GM18517 (cell line): Measurements from ENCODE around the gene NLRC4.
A peak's percentile ranks its signal among the peaks of the same experiment; 100 is the strongest.
"Not testable (repeated sequence)": the region's sequence is repeated elsewhere in the genome, so short reads cannot be mapped to it uniquely, and the experiment has no call there.

ENCODE experiments used
- ATAC-seq: cut with Tn5 transposase; IDR thresholded peaks from one replicate; pipeline ENCODE4 v1.9.1; 2021; ENCODE audit warnings: mild to moderate bottlenecking, moderate library complexity; ENCODE audit not compliant: unreplicated experiment

The NLRC4 gene

DNA sequence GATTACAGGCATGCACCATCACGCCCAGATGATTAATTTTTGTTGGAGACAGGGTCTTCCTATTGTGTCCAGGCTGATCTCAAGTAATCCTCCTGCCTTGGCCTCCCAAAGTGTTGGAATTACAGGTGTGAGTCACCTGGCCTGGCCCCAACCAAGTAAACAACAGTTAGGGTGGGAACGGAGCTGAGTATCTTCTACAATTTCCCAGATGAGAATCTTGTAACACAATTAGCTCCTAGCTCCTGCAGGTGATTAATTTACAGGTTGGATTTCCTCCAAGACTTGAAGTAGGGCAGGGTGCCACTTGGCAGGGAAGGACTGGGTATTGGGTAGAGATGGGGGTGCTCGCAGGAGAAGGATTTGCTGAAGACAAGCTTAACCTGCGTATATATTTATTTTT is 17.8 kb downstream of the NLRC4 start:
- ATAC-seq, result no peak

DNA sequence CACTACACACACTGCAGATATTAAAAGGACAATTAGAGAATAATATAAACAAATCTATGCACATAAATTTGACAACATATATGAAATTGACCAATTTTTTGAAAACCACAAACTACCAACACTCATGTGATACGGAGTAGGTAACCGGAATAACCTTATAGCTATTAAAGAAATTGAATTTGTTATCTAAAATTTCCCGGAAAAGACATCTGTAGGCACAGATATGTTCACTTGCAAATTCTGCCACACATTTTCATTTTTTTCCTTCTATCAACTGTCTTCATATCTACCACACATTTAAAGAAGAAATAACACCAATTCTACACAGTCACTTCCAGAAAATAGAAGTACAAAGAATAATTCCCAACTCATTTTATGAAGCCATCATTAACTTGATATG is 22.4 kb downstream of the NLRC4 start:
- ATAC-seq, result no peak

- no peak for ATAC-seq
Observed at GRCh38 chr2:32237996-32238395, 26.7 kb downstream of the NLRC4 start.

- ATAC-seq, result no peak
Observed at GRCh38 chr2:32237488-32237887, 27.2 kb downstream of the NLRC4 start.

DNA sequence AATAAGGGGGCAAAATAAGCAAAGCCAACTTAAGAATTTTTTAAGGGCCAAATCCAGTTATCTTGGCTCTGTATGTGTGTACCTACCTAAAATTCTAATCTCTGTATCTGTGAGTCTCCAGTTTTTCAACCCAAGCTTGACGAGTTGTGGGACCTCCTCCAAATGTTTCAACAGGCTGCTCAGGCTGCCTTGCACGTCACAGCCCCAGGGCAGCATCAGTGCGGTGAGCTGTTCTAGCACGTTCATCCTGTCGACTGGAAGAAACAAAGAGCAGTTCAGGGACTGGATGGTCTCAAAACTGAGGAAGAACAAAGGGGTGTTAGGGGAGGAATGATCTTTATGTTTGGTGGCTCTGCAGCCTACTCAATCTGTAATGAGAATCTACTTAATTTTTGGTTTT is 29.4 kb downstream of the NLRC4 start:
- no peak for ATAC-seq

DNA sequence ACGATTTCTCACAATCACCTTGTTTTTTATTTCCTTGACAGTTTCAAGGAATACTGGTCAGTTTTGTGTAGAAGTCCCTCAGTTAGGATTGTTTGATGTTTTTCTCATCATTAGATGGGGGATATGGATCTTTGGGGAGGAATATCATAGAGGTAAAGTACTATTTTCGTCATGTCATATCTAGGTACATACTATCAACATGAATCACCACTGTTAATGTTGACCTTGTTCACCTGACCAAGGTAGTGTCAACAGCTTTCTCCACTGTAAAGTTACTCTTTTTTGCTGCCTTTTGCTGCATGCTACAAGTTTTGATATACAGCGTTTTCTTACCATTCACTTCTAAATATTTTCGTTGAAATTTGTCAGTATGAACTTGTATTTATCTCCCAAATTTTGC is 32.7 kb downstream of the NLRC4 start:
- ATAC-seq, result no peak

DNA sequence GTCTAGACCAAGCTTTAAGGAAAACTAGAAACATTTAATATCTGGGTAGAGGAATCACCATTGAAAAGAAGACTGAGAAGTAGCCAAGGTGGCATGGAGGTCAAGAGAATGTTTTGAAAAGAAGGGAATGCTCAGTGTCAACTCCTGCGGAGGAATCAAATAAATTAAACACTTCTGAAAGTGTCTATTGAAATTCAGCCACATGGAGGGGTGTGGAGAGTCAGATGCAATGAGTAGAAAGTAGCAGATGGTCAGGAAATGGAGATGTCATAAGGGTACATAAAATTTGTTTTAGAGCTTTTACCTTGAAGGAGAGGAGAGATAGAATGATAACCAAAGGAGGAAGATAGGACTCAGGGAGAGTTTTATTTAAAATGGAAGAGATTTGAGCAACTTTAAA is 35.1 kb downstream of the NLRC4 start:
- ATAC-seq, result no peak

- ATAC-seq, result no peak
Observed at GRCh38 chr2:32228181-32228580, 36.5 kb downstream of the NLRC4 start.

DNA sequence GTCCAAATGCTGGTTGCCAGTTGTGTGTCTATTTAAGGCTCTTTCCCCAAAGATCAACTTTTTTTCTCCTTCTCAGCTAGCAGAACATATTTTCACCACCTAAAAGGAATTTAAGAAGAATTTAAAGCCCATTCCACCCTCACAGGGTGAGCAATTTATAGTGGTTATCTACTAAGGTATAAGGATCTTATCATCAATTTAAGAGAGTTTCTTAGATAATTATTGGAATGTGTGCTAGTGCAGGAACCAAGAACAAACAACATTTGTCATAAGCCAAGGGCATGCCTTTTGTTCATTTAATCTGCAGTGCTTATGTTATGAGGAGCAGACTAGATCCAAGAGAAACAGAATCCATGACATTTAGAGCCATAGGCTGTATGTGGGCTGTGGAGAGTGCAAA is 37.2 kb downstream of the NLRC4 start:
- no peak for ATAC-seq

GRCh38 chr2:32222966-32223365 is 41.7 kb downstream of the NLRC4 start:
- ATAC-seq, result no peak

- no peak for ATAC-seq
Observed at GRCh38 chr2:32220445-32220844, 44.2 kb downstream of the NLRC4 start.

GRCh38 chr2:32212295-32212694 is 52.4 kb downstream of the NLRC4 start:
- ATAC-seq, result no peak

DNA sequence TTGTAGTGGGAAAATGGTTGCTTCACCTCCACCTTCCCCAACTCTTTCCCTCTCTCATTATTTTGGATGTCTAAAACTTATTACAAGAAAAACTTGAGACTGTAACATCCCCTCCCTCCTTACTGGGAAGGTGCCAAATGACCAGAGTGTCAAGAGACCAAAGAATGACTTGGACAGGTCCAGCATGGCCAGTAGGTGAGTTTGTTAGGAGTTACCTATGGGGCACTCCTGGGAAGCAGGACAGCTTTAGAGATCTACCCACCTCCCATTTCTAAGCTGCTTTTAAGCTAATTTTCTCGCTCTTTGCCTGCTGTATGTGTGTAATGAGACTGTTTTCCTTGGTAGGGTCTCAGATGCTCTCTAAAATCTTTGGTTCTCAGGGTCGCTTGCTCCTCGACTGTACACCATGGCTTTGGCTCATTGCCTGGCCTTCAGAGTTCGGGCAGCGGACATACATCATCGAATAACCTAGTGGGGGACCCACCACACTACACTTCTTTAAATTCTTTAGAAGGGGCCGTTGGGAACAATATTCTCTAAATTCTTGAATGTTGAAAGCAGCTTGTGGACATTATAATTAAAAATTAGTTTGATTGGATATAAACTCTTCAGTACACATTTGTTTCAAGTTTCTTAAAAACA is 53.8 kb downstream of the NLRC4 start:
- ATAC-seq, result no peak

GRCh38 chr2:32203428-32203827 is 61.3 kb downstream of the NLRC4 start:
- not testable (repeated sequence) for ATAC-seq

GRCh38 chr2:32200814-32201213 is 63.9 kb downstream of the NLRC4 start:
- no peak for ATAC-seq

DNA sequence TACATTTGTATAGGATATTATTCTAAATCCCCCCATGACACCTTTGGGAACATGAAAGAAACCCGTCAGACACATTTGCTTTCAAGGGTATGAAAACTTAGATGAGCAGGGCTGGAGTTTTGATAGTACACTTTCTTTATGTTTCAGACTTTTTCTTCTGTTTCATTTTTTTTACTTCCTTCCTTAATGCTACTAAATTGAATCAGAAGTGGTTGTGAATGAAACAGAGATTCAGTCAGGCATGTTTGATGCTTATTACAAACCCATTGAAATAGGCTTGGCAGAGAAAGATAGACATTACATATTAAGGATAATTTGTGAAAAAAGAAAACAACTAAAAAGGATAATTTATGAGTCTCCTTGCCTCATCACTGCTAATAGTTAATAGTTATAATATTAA is 72.3 kb downstream of the NLRC4 start:
- no peak for ATAC-seq

- peak; percentile 1 for ATAC-seq
Observed at GRCh38 chr2:32189011-32189410, 75.7 kb downstream of the NLRC4 start.

DNA sequence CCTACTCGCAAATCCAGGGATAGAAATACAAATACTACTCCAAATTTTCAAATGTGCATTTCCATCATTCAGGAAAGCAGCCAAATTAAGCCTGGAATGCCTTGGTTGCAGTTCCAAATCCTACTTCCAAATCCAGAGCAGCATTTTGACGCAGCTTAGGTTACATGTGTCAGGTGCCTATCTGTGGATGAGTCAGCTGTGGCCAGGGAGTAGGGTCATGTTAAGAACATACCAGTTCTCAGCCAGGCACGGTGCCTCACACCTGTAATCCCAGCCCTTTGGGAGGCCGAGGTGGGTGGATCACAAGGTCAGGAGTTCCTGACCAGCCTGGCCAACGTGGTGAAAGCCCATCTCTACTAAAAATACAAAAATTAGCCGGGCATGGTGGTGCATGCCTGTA is 82.0 kb downstream of the NLRC4 start:
- no peak for ATAC-seq
